ENCODE measurements around the gene DYNC1LI1.

DYNC1LI1 gene

GRCh38 chr3:32511005-32511404 lies 59.7 kb downstream of the DYNC1LI1 start:
- no peaks in the 10 kb centered on the region for H3K4me1 ChIP-seq (ENCODE audit: insufficient read depth, poor library complexity, severe bottlenecking)
- no peak for DNase-seq (ENCODE audit: low spot score)
- no peaks in the 10 kb centered on the region for H3K27me3 ChIP-seq (ENCODE audit: insufficient read depth, poor library complexity, severe bottlenecking)
- H3K27ac ChIP-seq (ENCODE audit: poor library complexity, severe bottlenecking) = no peak overlapping the region
- no peak for TF ChIP-seq CTCF (IDR thresholded peaks at IDR 0.05; ENCODE audit: poor library complexity, severe bottlenecking)
- peaks cover 2% of the 10 kb centered on the region for H3K9me3 ChIP-seq (ENCODE audit: severe bottlenecking)
- H3K4me3 ChIP-seq (ENCODE audit: severe bottlenecking) = no peak overlapping the region
- no peaks in the 10 kb centered on the region for H3K36me3 ChIP-seq (ENCODE audit: low read depth)
- ATAC-seq (ENCODE audit: low read depth) = no peak

- no peaks in the 10 kb centered on the region for H3K27me3 ChIP-seq (ENCODE audit: insufficient read depth, poor library complexity, severe bottlenecking)
- no peaks in the 10 kb centered on the region for H3K36me3 ChIP-seq (ENCODE audit: low read depth)
- no peaks in the 10 kb centered on the region for H3K4me1 ChIP-seq (ENCODE audit: insufficient read depth, poor library complexity, severe bottlenecking)
- DNase-seq (ENCODE audit: low spot score) (no peak), ATAC-seq (ENCODE audit: low read depth) (peak; percentile 94)
- peaks cover 2% of the 10 kb centered on the region for H3K9me3 ChIP-seq (ENCODE audit: severe bottlenecking)
- peak; percentile 86 for TF ChIP-seq CTCF (IDR thresholded peaks at IDR 0.05; ENCODE audit: poor library complexity, severe bottlenecking)
- no peak overlapping the region for H3K4me3 ChIP-seq (ENCODE audit: severe bottlenecking)
- no peak overlapping the region for H3K27ac ChIP-seq (ENCODE audit: poor library complexity, severe bottlenecking)
These were observed 60.5 kb downstream of the DYNC1LI1 start for GRCh38 chr3:32510075-32510724.

GRCh38 chr3:32508711-32509110 lies 61.9 kb downstream of the DYNC1LI1 start:
- H3K27ac ChIP-seq (ENCODE audit: poor library complexity, severe bottlenecking) = no peak overlapping the region
- H3K4me1 ChIP-seq (ENCODE audit: insufficient read depth, poor library complexity, severe bottlenecking) = no peaks in the 10 kb centered on the region
- no peaks in the 10 kb centered on the region for H3K36me3 ChIP-seq (ENCODE audit: low read depth)
- ATAC-seq (ENCODE audit: low read depth) (no peak), DNase-seq (ENCODE audit: low spot score) (no peak)
- no peaks in the 10 kb centered on the region for H3K27me3 ChIP-seq (ENCODE audit: insufficient read depth, poor library complexity, severe bottlenecking)
- H3K9me3 ChIP-seq (ENCODE audit: severe bottlenecking) = no peaks in the 10 kb centered on the region
- H3K4me3 ChIP-seq (ENCODE audit: severe bottlenecking) = no peak overlapping the region
- no peak for TF ChIP-seq CTCF (IDR thresholded peaks at IDR 0.05; ENCODE audit: poor library complexity, severe bottlenecking)

DNA sequence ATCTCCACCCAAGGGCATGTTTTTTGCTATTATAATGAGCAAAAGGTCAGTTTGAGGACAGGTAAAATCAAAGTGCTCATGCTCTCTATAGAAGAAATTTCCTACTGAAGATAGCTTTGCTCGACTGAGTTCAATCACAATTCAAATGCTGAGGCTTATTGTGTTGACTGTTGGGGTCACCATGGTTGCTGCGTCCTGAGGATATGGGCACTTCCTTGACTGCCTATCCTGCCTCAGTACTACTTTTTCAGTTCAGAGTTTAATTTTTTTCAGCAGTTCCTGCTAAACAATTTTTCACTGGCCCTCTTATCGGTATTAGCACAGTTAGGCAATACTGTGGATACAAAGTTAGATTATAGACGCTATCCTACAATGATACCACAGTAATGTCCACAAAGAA lies 64.2 kb downstream of the DYNC1LI1 start:
- no peaks in the 10 kb centered on the region for H3K9me3 ChIP-seq (ENCODE audit: severe bottlenecking)
- no peak for TF ChIP-seq CTCF (IDR thresholded peaks at IDR 0.05; ENCODE audit: poor library complexity, severe bottlenecking)
- H3K4me3 ChIP-seq (ENCODE audit: severe bottlenecking) = no peak overlapping the region
- ATAC-seq (ENCODE audit: low read depth) (no peak), DNase-seq (ENCODE audit: low spot score) (no peak)
- H3K27me3 ChIP-seq (ENCODE audit: insufficient read depth, poor library complexity, severe bottlenecking) = no peaks in the 10 kb centered on the region
- H3K27ac ChIP-seq (ENCODE audit: poor library complexity, severe bottlenecking) = no peak overlapping the region
- no peaks in the 10 kb centered on the region for H3K4me1 ChIP-seq (ENCODE audit: insufficient read depth, poor library complexity, severe bottlenecking)
- H3K36me3 ChIP-seq (ENCODE audit: low read depth) = no peaks in the 10 kb centered on the region

GRCh38 chr3:32502946-32503286 lies 67.7 kb downstream of the DYNC1LI1 start:
- DNase-seq (ENCODE audit: low spot score) = no peak
- H3K4me1 ChIP-seq (ENCODE audit: insufficient read depth, poor library complexity, severe bottlenecking) = no peaks in the 10 kb centered on the region
- H3K27me3 ChIP-seq (ENCODE audit: insufficient read depth, poor library complexity, severe bottlenecking) = no peaks in the 10 kb centered on the region
- H3K4me3 ChIP-seq (ENCODE audit: severe bottlenecking) = peak overlapping the region; percentile 71
- no peaks in the 10 kb centered on the region for H3K9me3 ChIP-seq (ENCODE audit: severe bottlenecking)
- H3K36me3 ChIP-seq (ENCODE audit: low read depth) = no peaks in the 10 kb centered on the region
- H3K27ac ChIP-seq (ENCODE audit: poor library complexity, severe bottlenecking) = peak overlapping the region; percentile 59
- ATAC-seq (ENCODE audit: low read depth) = no peak
- no peak for TF ChIP-seq CTCF (IDR thresholded peaks at IDR 0.05; ENCODE audit: poor library complexity, severe bottlenecking)

Measured in RWPE2 (cell line).